Activated T-cell treated with anti-CD3 and anti-CD28 coated beads for 24 hours (primary cell): ENCODE data around the gene CUBN.

Experiments
- DNase-seq: peaks from one replicate; pipeline ENCODE4 v3.0.0-alpha.2; 2020; ENCODE audit warnings: low read depth

Gene CUBN

DNA sequence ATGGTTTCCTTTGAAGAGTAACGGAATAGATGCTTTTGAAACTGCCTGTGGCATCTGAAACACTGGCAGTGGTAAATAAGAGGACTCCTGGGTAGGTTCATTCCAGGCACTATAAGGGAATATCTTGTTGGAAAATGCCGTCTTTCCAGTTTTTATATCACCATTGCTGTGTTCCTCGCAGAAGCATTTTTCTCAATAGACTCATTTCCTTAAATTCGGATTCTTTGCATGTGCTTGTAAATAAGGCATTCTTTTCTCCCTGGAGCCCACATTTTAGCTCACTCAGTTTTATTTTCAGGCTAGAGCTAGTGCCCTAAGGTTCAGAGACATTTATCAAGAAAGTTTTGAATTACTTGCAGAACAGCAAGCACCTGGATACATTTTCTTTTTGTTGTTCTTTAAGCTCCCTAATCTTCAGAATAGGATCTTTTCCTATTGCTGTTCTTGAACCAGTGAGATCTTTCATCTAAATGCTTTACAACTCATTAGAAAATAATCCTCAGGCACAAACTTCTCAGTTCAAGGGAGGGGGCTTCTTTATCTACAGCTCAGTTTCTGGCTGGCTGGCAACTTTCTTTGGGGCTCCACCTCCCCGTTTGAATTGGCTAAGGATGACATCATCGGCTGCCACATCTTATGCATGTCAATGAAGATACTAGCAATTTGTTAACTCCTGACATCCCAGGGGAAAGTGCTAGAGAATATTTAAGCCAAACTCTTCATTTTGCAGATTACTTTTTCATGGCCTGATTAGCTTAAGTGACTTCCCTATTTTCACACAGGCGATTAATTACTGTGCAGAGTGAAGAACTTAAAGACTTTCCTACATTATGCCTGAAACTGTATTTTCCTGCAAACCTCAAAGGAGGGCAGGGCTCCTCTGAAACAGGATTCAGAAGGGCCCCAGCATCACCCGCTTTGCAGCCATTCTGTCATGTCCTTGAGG is 178.7 kb downstream of the CUBN start:
- peak; percentile 8 for DNase-seq

DNA sequence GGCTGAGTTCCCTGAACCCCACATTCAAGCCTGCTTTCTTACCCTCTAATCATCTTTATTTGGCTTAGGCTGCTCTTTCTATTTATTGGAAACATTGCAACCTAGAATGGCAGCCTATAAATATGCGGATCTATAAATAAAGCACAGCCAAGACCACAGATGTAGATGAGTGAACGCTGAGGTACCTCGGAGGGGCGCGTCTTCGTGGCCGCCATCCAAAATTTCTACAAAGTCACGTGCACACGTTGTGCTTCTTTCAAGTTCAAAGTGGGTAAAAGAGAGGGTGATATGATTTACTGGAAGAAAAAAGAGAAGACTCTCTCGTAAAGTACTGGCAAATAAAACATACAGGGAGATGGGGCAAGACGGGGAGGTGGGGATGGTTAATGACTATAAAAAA is 179.8 kb downstream of the CUBN start:
- DNase-seq = no peak

DNA sequence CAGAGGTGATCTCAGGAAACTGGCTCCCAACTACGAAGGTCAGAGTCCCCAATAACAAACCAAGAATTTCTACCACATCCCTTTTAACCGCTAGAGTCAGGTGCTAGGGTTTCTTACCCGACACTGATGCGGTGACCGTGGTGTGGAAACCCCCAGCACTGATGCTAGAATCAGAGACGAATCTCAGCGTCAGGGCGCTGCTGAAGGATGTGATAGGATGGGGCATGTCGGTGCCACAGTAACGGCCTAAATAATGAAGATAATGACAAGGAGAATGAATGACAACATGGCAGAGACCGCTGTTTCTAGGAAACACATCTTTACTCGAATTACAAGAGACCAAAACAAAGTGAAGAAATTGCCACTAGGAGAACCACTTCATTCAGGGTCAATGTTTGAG is 181.2 kb downstream of the CUBN start:
- no peak for DNase-seq

DNA sequence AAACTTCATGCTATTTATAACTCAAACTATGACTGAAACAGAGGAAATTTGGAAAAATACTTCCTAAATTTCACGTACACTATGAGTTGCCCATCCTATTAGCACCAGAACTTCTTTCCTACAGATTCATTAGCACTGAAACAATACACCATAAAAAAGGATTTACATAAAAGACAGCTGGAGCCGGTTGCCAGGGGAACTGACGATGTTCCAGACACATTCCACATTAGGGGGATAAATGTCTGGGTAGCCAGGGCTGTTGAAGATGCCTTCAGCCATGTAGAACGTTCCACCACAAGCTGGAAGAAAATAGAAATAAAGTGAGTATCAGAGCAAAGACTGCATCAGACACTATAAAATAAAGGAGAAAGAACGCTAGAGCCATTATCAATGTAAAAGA is 182.5 kb downstream of the CUBN start:
- no peak for DNase-seq

DNA sequence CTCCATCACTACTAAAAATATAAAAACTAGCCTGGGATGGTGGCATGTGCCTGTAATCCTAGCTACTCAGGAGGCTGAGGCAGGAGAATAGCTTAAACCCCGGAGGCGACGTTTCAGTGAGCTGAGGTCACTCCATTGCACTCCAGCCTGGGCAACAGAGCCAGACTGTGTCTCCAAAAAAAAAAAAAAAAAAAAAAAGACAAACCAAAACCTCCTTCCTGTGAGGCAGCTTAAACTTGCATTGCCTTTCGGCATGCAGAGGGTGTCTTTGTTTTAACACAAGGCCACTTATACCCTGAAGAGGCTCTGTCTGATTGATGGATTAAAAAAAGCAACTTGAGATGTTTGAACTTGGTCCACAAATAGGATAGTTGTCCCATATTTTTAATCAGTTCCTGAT is 184.0 kb downstream of the CUBN start:
- no peak for DNase-seq

DNA sequence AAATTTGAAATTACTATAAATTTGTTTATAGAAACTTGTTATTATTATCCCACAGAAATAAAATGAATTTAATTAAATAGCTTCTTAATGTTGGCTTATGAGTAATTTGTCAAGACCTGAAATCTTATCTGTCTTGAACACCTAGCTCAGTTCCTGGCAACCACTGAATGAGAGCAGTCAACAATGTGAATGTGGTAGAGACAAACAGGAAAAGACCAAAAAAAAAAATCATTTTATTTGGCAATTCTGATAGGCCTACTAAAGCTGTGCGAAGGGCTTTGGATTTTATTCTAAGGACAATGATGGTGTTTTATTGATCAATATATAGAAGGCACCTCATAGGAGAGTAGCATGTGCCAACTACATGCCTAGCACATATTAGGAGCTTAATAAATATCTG is 184.6 kb downstream of the CUBN start:
- DNase-seq = no peak

DNA sequence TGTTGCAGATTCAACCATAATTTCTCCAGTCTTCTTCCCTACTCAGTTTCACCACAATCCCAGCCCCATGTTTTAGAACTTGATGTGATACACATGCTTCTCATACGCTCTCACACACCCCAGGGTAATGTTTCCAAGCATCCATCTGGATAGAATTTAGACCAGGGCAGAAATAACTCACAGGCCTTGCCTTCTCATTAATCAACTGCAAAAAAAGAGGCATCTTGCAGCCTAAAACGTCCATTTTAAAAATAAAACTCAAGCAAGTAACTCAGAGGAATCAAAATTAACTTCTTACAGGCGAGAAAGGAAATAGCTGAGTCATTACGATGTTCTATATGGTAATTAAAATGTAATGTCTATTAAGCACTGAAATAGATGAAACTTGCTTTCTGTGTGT is 185.2 kb downstream of the CUBN start:
- DNase-seq = no peak

DNA sequence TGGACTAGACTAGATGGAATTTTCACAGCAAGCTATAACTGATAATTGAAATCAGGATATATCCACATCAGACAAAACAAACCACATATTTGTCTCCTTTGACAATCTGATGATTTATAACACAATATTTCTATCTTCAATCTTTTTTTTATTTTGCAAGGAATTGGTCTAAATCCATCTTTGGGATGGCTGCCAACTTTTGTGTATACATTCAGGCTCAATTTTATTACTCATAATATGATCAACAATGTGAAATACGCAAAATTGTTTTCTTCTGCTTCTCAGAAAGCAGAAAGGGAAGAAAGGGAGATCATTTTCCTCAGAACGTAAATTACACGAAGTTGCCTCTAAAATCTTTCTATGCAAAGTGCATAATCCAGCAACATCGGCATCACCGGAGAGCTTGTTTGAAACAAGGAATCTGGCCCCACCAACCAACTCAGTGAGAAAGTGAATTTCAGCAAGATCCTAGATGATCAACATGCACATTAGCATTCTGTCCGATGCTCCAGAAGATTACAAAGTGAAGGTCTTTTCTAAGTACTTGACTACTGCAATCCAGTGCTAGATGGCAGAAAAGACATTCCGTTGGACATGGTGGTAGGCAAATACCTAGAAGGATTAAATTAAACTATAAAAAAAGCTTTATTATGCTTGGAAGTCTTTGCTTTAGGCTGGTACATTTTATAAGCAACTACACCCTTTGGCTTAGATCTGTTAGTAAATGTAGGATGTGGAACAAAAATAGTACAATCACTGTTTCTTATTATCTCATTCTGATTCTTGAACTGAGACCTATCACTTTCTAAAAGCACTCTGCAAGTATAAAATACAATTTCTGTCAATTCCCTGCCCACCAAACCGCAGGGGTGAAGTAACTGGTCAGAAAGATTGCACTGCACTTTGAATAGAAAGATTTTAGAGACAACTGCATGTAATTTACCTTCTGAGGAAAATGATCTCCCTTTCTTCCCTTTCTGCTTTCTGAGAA is 186.0 kb downstream of the CUBN start:
- no peak for DNase-seq

DNA sequence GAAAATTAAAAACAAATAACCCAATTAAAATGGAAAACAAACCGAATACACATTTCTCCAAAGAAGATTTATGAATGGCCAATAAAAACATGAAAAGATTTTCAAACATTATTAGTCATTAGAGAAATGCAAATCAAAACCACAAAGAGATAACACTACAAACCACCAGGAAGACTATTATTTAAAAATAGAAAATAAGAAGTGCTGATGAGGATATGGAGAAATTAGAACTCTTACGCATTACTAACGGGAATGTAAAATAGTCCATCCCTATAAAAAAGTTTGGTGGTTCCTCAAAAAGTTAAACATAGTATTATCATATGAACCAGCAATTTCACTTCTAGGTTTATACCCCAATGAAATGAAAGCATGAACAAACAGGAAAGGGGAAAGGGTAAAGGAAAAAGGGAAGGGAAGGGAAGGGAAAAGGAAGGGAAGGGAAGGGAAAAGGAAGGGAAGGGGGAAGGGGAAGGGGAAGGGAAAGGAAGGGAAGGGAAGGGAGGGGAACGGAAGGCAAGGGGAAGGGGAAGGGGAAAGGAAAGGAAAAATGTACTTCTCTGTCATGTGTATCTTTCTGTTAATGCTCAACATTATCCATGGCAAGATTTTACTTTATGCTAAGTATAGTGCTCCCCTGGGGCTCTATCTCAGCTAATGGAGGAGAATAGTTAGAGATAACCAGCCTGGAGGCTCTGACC is 187.1 kb downstream of the CUBN start:
- DNase-seq = no peak

DNA sequence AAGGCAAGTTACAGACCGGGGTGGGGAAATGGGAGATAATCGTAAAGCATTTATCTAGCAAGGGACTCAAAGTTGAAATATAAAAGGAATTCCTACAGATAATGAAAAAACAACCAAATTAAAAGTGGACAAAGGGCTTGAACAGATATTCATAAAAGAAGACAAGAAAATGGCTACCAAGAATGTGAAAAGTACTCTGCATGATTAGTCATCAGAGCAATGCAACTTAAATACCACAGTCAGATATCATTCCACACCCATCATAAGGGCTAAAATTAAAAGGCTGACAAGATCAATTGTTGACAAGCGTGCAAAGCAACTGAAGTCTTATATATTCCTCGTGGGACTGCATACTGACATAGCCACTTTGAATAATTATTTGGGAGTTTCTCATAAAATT is 187.7 kb downstream of the CUBN start:
- DNase-seq = no peak

DNA sequence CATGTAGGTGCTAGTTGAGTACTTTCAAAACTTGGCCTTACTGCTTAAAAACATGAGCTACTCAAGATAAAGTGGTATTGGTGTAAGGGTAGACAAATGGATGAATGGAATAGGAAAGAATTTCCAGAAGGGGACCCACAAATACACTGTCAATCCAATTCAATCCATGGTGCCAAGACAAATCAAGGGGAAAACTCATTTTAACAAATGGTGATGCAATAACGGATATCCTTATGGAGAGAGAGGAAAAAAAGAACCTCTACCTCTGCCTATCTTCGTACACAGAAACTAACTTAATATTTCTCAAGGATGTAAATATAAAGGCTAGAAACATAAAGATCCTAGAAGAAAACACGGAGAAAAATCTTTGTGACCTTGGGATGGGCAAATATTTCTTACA is 188.5 kb downstream of the CUBN start:
- DNase-seq = no peak

DNA sequence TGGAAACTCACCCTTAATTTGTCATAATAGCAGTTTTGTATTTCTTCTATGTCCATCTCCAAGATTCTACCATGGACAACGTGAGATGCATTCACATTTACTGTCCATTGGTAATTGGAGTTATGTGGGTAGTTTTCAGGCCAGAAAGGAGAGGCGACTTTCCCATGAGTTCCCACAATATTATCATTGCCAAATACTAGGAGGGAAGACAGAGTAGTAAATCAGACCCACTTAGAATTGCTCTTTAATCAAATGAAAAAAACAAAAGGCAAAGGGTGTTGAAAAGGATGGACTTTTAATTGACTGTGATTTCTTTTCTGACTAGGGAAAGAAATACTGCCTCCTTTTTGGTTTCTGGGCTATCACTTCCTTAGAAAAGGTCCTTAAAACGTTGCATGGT is 190.7 kb downstream of the CUBN start:
- no peak for DNase-seq

DNA sequence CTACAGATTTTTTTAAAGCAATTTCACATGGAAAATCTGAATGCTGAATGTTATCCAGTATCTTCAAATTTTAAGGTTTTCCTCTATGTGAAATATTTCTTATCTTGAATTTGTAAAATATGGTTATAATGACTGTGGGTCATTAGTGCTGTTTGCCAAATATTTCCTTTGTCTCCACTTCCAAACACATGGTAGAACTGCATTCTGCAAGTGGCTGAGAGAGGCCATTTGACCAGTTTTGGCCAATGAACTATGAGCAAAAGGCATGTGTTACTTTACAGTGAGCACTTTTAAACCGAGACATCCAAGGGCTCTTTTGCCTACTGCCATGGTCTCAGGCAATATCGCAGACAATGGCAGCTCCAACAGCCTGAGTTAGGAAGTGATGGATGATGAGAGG is 195.2 kb downstream of the CUBN start:
- DNase-seq = no peak

DNA sequence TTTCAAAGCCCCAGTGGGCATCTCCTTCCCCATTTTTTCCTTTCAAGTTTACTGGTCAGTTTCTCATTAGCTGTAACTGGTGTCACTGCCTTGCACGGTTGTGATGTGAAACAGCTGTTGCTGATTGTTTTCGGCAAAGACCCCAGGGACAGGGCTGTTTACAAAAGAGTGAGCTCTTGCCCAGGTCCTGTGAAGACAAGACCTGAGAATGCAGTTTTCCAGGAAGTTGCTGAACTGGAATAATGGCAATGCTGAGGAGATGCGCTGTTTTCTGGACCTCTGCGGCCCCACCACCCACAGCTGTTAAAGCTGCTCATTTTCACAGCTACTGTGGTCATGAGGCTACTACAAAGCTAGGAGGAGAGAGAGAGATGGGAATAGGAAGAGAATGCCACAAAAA is 195.8 kb downstream of the CUBN start:
- DNase-seq = no peak

DNA sequence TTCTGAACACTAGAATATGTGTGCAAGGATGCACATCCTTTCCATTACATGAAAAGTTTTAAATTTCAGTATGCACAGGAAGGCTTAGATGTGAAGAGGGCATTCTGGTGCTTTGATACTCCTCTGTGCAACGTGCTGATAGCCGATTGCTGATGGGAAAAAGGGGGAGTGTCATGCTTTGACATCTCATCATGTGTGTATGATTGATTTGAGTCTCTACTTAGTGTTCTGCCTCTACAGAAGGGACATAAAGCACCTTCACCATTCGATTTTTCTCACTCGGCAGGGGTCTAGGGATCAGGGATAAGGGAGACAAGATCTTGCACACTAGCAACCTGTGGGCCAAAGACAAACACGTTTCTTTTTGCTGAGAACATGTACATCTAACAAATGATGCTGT is 197.7 kb downstream of the CUBN start:
- no peak for DNase-seq

DNA sequence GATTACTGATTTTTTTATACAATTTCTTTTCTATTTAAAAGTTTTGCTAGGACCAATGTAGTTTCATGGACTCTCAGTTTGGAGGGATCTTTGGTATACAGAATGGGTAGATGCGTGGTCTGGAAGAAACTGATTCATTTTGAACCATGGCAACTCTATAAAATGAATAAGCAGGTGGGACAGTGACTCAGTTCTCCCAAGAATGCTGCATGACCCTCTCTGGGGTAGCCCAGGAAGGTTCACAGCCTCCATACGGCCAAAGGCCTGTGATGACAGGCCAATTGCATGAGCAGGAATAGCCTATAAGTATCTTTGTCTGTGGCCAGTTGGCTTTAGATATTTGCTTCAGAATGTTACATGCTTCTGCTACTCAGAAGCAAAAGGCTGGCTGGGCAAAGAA is 199.1 kb downstream of the CUBN start:
- no peak for DNase-seq

DNA sequence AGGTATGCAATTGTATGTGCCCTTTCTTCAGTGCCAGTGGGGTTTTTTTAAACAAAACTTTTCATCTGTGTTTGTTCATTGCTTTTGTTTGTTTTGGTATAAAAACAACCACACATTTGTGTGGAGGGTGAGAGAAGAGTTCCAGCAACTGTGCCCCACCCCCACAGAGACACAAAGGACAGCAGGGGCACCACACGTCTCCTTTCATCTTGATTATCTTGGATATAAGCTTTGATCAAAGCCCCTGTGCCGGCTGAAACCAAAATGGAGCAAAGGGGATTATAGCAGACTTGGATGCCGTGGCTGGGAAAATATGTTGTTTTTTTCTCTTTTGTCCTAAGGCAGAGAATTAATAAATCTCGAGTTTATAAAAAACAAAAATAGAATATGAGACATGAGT is 200.5 kb downstream of the CUBN start:
- no peak for DNase-seq

DNA sequence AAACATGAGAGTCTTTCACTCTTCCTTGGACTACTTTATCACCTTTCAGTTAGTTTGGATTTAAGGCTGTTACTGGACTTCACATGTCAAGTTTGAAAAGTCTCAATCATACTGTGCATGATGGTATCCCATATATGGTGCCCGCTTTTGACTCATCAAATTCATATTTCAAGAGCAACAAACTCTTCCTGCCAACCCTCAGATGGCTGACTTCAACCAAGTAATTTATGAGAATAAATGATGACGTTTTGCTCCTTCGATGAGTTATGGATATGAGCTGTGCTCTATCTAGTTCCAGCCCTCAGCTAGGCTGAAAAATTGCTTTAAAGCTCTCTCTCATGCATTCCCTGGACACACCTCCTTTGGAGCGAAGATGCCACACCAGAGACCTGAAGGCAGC is 202.1 kb downstream of the CUBN start:
- DNase-seq = no peak

DNA sequence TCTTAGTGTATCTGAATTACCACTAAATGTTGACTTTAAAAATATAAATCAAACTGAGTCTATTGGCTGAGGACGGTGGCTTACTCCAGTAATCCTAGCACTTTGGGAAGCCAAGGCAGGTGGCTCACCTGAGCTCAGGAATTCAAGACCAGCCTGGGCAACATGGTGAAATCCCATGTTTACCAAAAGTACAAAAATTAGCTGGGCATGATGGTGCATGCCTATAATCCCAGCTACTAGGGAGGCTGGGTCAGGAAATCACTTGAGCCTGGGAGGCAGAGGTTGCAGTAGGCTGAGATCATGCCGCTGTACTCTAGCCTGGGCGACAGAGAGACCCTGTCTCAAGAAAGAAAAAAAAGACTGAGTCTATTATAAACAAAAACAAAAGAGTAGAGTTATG is 205.9 kb downstream of the CUBN start:
- DNase-seq = no peak

DNA sequence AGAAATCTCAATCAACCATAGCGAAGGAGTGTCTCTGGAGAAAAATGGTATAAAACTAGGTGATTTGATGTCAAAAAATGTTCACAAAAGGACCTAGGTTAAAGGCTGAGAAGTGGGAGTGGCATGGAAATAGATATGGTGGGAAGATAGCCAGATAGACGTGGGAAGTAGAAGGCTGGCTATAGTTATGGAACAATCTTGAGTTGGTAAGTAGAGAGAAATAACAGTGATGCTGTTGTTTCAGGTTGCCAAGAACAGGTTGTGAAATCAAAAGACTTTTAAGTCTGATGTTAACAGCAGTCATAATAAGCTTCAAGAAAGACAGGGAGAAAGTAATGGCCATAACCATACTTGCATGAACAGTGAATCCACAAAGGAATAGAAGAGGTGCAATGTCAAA is 206.3 kb downstream of the CUBN start:
- no peak for DNase-seq

DNA sequence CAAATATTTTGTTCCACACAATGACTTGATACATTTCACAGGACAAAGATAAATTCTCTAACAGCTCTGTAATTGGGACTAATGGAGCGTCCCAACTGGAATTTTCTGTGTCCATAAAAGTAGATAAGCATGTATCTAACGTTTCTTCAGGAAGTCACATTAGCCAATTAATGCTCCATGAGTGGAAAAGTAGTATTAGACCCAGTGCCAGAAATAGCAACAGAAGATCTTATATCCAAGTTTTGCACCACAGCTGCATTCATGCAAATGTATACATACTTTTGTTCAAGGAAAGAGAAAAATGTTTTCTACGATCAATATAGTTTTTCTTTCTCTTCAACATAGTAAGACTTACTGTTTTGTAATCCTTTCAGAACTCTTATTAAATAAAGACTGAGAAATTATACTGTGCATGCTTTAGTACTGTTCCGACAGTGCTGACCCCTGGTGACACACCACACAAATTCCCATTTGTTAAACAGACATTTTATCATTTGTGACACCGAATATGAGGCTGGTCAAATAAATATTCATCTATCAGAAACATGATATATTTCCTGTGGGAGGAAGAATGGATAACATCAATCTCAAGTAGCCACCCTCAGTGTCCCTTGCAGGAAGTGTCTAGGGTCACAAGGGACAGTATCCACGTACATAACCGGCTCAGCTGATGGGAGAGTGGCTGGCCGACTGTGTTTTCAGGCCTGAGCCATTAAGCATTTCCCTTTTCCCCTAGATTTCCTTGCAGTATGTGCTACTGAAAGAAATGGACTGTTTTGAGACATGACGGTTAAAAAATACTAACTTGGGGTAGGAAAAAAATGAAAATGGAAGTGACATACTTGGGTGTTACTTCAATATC is 210.3 kb downstream of the CUBN start:
- no peak for DNase-seq
